ENCODE results near the gene PRKCE. TPM values are rescaled to one million over a fixed set of nuclear protein-coding genes. Genes with fewer than 3 reads are reported as not detected.

PRKCE gene
- total and polyA plus RNA-seq, 2 experiments from 2014 or later = 0.94 to 1.2 TPM

GRCh38 chr2:46026431-46026830 is 375.0 kb downstream of the PRKCE start:
- H3K4me1 Mint-ChIP-seq = peaks cover 8% of the 10 kb centered on the region
- H3K4me2 ChIP-seq = no peak overlapping the region
- H3K27ac Mint-ChIP-seq = no peak overlapping the region

More at GRCh38 chr2:46026431-46026830, 375.0 kb downstream of the PRKCE start:
- H3K9me2 ChIP-seq (ENCODE audit: insufficient read depth) = no peaks in the 10 kb centered on the region
- H3K79me2 ChIP-seq (replicated peaks; ENCODE audit: insufficient read depth) = no peaks in the 10 kb centered on the region
- H3K36me3 ChIP-seq (ENCODE audit: insufficient read depth) = no peaks in the 10 kb centered on the region
- H3K27ac ChIP-seq (ENCODE audit: low read depth) = no peak overlapping the region
- Mint-ChIP-seq H3K36me3 (ENCODE audit: low read depth) (no peaks in the 10 kb centered on the region), H3K4me3 (no peak overlapping the region), H3K27me3 (ENCODE audit: insufficient read depth, low read depth, poor library complexity) (peaks cover 2% of the 10 kb centered on the region), H3K9me3 (no peaks in the 10 kb centered on the region)
- no peaks in the 10 kb centered on the region for H3K4me1 ChIP-seq (ENCODE audit: insufficient read depth)
- DNase-seq (ENCODE audit: low spot score) = no peak
- TF ChIP-seq CTCF (conservative IDR thresholded peaks at IDR 0.05; ENCODE audit: low read depth in 2 of 2) (no peak), ZNF114 (CRISPR knock-in tag; IDR thresholded peaks at IDR 0.05) (no peak), EZH2phosphoT487 (IDR thresholded peaks at IDR 0.05; ENCODE audit: unreplicated experiment) (no peak), REST (IDR thresholded peaks at IDR 0.05; ENCODE audit: unreplicated experiment) (no peak), ETS1 (IDR thresholded peaks at IDR 0.05) (no peak), POLR2AphosphoS5 (IDR thresholded peaks at IDR 0.05; ENCODE audit: low read depth) (no peak), EZH2 (IDR thresholded peaks at IDR 0.05; ENCODE audit: low read depth, unreplicated experiment) (no peak), STAT1 (IDR thresholded peaks at IDR 0.05; ENCODE audit: unreplicated experiment) (no peak), CREB1 (CRISPR knock-in tag; IDR thresholded peaks at IDR 0.05; ENCODE audit: low read depth) (no peak), ZNF331 (CRISPR knock-in tag; IDR thresholded peaks at IDR 0.05; ENCODE audit: low read depth) (no peak), JUNB (IDR thresholded peaks at IDR 0.05; ENCODE audit: unreplicated experiment) (no peak)
- H3K27me3 ChIP-seq (ENCODE audit: insufficient read depth) = no peaks in the 10 kb centered on the region
- H2AFZ ChIP-seq = no peak overlapping the region
- no peak overlapping the region for H3K4me3 ChIP-seq
- no peak for ATAC-seq
- H4K20me1 ChIP-seq (replicated peaks; ENCODE audit: insufficient read depth) = no peaks in the 10 kb centered on the region
- no peaks in the 10 kb centered on the region for H3F3A ChIP-seq (replicated peaks; ENCODE audit: low read depth)
